Measurements from ENCODE around the gene PREX1.

PREX1 gene

DNA sequence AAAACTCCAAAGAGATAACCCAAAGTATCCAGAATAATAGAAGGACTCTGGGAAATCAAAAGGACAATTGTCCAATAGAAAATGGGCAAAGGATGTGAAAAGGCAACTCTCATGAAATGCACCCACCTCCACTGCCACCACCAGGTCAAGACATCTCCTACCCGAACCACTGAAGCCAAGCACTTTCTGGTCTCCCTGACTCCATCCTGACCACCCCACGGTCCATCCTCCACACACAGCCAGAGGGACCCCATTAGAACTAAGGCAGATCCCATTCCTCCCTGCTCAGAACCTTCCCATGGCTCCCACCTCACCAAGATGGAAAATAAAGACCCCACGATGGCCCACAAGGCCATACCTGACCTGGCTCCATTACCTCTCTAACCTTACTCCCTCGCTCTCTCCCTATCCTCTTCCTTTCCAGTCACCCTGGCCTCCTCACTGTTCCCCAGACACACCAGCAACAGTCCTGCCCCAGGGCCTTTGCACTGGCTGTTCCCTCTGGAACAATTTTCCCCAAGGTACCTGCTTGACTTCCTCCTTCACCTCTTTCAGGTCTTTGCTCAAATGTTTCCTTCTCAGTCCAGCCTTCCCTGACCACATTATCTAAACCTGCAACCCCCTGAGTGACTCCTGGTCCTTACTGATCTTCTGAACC is 108.1 kb downstream of the PREX1 start:
- no peak for DNase-seq (ENCODE audit: low read depth)
- no peak overlapping the region for H3K4me3 ChIP-seq (ENCODE audit: low read depth, low read length)
- TF ChIP-seq, protein P1, sequence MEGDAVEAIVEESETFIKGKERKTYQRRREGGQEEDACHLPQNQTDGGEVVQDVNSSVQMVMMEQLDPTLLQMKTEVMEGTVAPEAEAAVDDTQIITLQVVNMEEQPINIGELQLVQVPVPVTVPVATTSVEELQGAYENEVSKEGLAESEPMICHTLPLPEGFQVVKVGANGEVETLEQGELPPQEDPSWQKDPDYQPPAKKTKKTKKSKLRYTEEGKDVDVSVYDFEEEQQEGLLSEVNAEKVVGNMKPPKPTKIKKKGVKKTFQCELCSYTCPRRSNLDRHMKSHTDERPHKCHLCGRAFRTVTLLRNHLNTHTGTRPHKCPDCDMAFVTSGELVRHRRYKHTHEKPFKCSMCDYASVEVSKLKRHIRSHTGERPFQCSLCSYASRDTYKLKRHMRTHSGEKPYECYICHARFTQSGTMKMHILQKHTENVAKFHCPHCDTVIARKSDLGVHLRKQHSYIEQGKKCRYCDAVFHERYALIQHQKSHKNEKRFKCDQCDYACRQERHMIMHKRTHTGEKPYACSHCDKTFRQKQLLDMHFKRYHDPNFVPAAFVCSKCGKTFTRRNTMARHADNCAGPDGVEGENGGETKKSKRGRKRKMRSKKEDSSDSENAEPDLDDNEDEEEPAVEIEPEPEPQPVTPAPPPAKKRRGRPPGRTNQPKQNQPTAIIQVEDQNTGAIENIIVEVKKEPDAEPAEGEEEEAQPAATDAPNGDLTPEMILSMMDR (IDR thresholded peaks at IDR 0.05; ENCODE audit: control insufficient read depth, extremely low read depth, insufficient read depth): no peak

DNA sequence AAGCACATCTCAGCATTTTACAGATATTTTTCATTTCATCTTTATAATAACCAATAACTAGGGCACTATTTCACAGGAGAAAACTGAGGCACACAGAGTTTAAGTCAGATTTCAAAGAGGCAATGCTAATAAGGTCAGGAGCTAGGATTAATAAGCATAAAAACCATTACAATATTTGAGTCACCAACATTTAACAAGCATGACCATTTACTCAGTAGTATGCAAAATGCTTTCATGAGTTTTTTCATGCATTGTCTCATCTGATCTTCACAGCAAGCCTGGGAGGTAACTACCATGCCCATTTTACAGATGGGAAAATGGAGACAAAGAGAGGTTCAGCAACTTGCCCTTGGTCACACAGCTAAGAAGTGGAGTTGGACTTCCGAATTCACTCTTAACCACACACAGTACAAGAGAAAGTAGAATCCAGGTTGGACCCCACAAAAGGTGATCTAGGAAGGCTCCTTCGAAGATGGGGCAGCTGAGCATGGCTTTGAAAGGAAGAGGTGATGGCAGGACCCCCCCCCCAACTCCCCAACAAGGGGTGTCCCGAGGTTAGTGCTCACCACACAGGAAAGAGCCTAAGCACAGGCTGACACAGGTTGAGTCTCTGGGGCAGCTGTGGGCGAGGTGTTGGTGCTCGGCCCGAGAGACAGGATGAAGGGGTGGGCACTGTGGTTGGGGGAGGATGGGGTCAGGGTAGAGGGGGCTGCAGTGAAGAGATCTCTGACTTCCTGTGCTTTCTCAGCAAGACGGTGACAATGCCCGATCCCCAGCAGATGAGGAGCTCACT is 108.8 kb downstream of the PREX1 start:
- no peak for DNase-seq (ENCODE audit: low read depth)
- no peak overlapping the region for H3K4me3 ChIP-seq (ENCODE audit: low read depth, low read length)
- TF ChIP-seq, protein P1 (IDR thresholded peaks at IDR 0.05; ENCODE audit: control insufficient read depth, extremely low read depth, insufficient read depth): no peak

DNA sequence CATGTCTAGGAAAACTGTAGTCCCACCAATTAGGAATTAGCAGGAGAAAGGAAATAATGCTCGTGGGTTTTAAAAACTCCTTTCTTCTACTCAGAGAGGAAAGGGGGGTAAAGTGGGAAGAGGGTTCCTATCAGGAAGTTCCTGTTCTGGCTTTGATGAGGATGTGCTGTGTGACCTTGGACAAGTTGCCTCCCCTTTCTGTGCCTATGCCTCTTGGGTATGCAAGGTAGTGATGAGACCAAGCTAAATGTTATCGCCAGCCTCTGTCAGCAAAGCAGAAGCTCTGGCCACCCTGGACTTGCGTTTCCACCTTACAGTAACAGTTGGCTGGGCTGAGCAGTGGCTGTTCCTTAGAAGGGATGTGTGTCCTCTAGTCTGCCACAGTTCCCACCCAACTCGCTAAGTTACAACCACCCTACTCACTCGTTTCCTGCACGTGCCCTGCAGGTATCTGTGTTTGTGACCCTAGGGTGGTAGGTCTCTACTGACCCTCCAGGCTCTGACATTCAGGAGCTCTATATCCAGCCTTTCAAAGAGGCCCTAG is 110.0 kb downstream of the PREX1 start:
- no peak overlapping the region for H3K4me3 ChIP-seq (ENCODE audit: low read depth, low read length)
- no peak for DNase-seq (ENCODE audit: low read depth)
- TF ChIP-seq, protein P1 (IDR thresholded peaks at IDR 0.05; ENCODE audit: control insufficient read depth, extremely low read depth, insufficient read depth): no peak

DNA sequence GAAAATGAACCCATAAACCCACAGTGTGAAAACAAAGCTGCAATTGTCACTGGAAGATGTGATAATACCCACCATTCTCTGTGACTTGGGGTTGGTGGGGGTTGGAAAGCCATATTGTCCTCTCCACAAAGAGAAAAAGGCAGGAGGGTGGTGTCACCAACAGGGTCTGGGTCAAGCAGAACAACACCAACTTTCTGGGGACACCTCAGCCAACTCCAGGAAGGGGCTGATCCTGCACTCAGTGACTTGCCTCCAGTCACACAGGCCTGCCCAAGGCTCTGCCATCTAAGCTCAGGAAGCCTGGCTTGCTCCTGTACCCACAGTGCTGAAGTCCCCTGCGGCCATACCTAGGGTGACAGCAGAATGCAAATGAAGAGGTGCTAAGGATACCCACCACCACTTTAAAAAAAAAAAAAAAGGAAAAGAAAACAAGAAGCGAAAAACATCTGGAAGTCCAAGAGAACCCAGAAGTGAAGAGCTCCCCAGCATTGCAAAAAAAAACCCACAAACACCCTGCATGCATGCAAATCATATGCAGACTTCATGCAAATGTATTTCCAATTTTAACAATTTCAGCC is 110.6 kb downstream of the PREX1 start:
- TF ChIP-seq, protein P1 (IDR thresholded peaks at IDR 0.05; ENCODE audit: control insufficient read depth, extremely low read depth, insufficient read depth): no peak
- DNase-seq (ENCODE audit: low read depth): no peak
- no peak overlapping the region for H3K4me3 ChIP-seq (ENCODE audit: low read depth, low read length)

DNA sequence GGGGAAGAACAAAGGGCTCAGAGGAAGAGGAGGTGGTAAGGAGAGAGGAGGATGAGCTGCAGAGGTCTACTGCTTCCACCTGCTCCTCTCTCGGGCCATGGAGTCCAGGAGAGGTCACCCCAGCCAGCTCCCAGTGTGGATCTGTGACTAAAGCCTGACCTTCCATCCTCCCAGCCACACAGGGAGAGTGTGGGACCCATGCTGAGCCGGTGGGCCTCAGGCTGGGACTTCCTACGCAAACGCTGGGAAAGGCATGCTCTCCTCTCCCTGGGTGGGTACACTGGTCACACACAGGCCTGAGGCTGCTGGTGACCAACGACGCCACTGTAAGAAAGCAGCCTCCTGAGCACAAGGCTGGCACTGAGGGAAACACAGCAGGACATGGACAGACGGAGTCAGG is 111.3 kb downstream of the PREX1 start:
- H3K4me3 ChIP-seq (ENCODE audit: low read depth, low read length): no peak overlapping the region
- TF ChIP-seq, protein P1 (IDR thresholded peaks at IDR 0.05; ENCODE audit: control insufficient read depth, extremely low read depth, insufficient read depth): no peak
- no peak for DNase-seq (ENCODE audit: low read depth)

DNA sequence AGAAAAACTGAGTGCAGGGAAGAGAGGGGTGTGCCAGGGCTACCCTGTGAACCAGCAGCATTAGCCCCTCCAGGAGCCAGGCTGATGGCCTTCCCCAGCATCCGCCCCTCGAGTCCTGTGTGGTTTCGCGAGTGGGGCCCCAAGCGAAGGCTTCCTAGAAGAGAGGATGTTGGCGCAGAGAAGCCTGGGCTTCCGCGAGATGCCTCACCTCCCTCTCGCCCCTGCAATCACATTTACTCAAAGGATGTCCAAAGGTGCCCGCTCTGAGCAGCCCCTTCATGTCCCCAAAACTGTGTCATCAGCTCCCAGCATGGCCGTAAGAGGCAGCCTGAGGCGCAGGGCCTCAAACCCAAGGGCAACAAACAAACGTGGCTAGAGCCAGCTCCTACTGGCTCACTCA is 111.7 kb downstream of the PREX1 start:
- H3K4me3 ChIP-seq (ENCODE audit: low read depth, low read length): no peak overlapping the region
- TF ChIP-seq, protein P1 (IDR thresholded peaks at IDR 0.05; ENCODE audit: control insufficient read depth, extremely low read depth, insufficient read depth): no peak

More for the DNA sequence above, 111.7 kb downstream of the PREX1 start:
- DNase-seq (ENCODE audit: low read depth): no peak

Data from LNCaP clone FGC (cell line).